ENCODE results near the gene CNOT4. TPM values are rescaled to one million over a fixed set of nuclear protein-coding genes. Genes with fewer than 3 reads are reported as not detected.

The CNOT4 gene
- total and polyA plus RNA-seq, 2 of the 8 experiments (the other 6 are each of a cell fraction or from before 2014, with no cell fraction given), result 10.9 to 25.8 TPM

- no peak overlapping the region for H3K56ac ChIP-seq (replicated peaks; ENCODE audit: insufficient read length, low read depth, low read length)
- no peak overlapping the region for H2BK120ac ChIP-seq (replicated peaks; ENCODE audit: low read depth, low read length)
- H3K36me3 ChIP-seq (ENCODE audit: control insufficient read depth in 2 of 4, insufficient read depth in 4 of 4, low read length in 3 of 4), result peaks cover 0 to 9% (median 2%) of the 10 kb centered on the region in 4 experiments; a peak in 6 of 8 replicates
- WGBS, 2 experiments (ENCODE audit: extremely low coverage in 1 of 2, insufficient coverage in 1 of 2, insufficient read length in 1 of 2, insufficient replicate concordance in 2 of 2, low coverage in 1 of 2, low lambda C conversion rate in 2 of 2, missing lambda C conversion rate in 1 of 2), result 91% methylated on average over 4 of the region's 4 CpGs; no CpG with 5 or more reads in 1 of the 2 experiments
- no peak for TF ChIP-seq SP2 (IDR thresholded peaks at IDR 0.05; ENCODE audit: low read length)
- TF ChIP-seq NRF1 (IDR thresholded peaks at IDR 0.05; ENCODE audit: low read depth, low read length), result no peak
- no peak for TF ChIP-seq ATF2 (IDR thresholded peaks at IDR 0.05; ENCODE audit: low read length)
- ChIA-PET POLR2A (ENCODE audit: partially characterized antibody) (interaction anchor here (0.6 kb wide), 1 partner anchor 10 kb away, joined by 3 read pairs; no protein-coding TSS in a partner anchor), CTCF (ENCODE audit: partially characterized antibody) (no interaction called here)
- no peak overlapping the region for H3K9ac ChIP-seq (replicated peaks in 1 of 4; ENCODE audit: extremely low read depth in 1 of 4, low read depth in 3 of 4, low read length in 3 of 4)
- no peak overlapping the region for H4K91ac ChIP-seq (replicated peaks; ENCODE audit: insufficient read length, low read length)
- H3K23ac ChIP-seq (ENCODE audit: insufficient read length), result no peak overlapping the region
- no peak overlapping the region for H2BK12ac ChIP-seq (ENCODE audit: low read depth, low read length)
- no peak overlapping the region for H2BK20ac ChIP-seq (ENCODE audit: low read length)
- FAIRE-seq (no peak), DNase-seq (ENCODE audit: low read depth in 1 of 2, low spot score in 2 of 2) (no peak)
- H2AFZ ChIP-seq (ENCODE audit: low read length), result no peak overlapping the region
- H3K27me3 ChIP-seq (replicated peaks in 1 of 4; ENCODE audit: control insufficient read depth in 3 of 4, extremely low read depth in 1 of 4, insufficient read depth in 3 of 4, low read length in 3 of 4), result no peaks in the 10 kb centered on the region
- no peak overlapping the region for H3K4ac ChIP-seq (replicated peaks; ENCODE audit: insufficient read length, low read depth, low read length)
- H3K79me1 ChIP-seq (ENCODE audit: low read depth, low read length), result no peaks in the 10 kb centered on the region
- peaks cover 0 to 3% (median 0%) of the 10 kb centered on the region in 4 experiments; a peak in 1 of 7 replicates for H3K4me1 ChIP-seq (replicated peaks in 1 of 4; ENCODE audit: control insufficient read depth in 3 of 4, insufficient read depth in 4 of 4, low read length in 3 of 4)
- H3K4me2 ChIP-seq (ENCODE audit: insufficient read depth in 1 of 2, low read depth in 2 of 2, low read length in 2 of 2), result no peak overlapping the region
- H3K18ac ChIP-seq (ENCODE audit: extremely low read depth, low read length), result no peak overlapping the region
- no peak overlapping the region for H4K5ac ChIP-seq (ENCODE audit: insufficient read length, low read depth, low read length)
- no peak overlapping the region for H2BK5ac ChIP-seq (ENCODE audit: low read depth, low read length)
- no peaks in the 10 kb centered on the region for H3K23me2 ChIP-seq (ENCODE audit: low read depth, low read length)
- H4K20me1 ChIP-seq (replicated peaks in 1 of 2; ENCODE audit: control insufficient read depth in 1 of 2, insufficient read depth in 2 of 2, low read length in 2 of 2), result no peaks in the 10 kb centered on the region
- no peak overlapping the region for H2BK15ac ChIP-seq (ENCODE audit: low read length)
- no peaks in the 10 kb centered on the region for H3K9me3 ChIP-seq (ENCODE audit: insufficient read depth in 2 of 2, low read depth in 1 of 2, low read length in 1 of 2)
- H3K4me3 ChIP-seq (ENCODE audit: extremely low read depth in 1 of 4, insufficient read depth in 2 of 4, low read depth in 3 of 4, low read length in 4 of 4), result no peak overlapping the region
- no peak overlapping the region for H3K27ac ChIP-seq (ENCODE audit: low read depth, low read length)
- H3K79me2 ChIP-seq (ENCODE audit: control insufficient read depth in 1 of 2, insufficient read depth in 2 of 2, low read length in 2 of 2), result no peaks in the 10 kb centered on the region
- no peak overlapping the region for H3K14ac ChIP-seq (ENCODE audit: insufficient read length)
- no peak overlapping the region for H4K8ac ChIP-seq (ENCODE audit: extremely low read depth, insufficient read depth, low read length)
- no peak overlapping the region for H2AK5ac ChIP-seq (ENCODE audit: low read depth, low read length)
Measured at GRCh38 chr7:135392701-135393100, 117.2 kb downstream of the CNOT4 start.
